NCI-H774 (cell line): ENCODE results near the gene BMPR1A.

Experiments
- DNase-seq: peaks from one replicate; lab custom pipeline; 2025; lab: John Stamatoyannopoulos, UW

Gene BMPR1A

DNA sequence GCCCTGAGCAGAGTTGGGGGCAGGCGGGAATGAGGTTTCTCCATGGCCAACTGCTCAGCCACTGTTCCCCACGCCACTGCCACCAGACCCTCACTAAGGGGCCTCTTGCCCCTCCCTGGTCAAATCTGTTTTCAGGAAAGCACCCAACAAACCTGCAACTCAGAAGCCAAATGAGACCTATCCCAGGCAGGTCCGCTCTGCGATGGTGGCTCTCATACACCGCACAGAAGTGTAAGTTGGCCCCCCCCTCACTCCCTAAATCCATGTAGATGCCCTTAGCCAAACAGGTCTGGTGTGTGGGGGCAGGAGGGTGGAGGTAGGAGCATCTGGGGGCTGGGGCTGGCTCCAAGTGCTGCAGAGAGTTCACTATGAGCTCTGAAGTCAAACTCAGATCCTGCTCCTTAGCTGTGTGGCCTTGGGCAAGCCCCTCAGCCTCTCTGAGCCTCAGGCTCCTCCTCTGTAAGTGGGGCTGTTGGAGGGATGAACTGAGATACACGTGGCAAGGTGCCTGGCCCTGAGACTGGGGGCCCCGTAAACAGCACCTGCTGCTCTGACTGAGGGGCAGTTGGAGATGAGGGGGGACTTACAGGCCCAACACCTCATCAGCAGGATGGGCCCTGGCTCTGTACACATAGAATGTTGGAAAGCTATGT, 199.9 kb downstream of the BMPR1A start:
- DNase-seq, result no peak

DNA sequence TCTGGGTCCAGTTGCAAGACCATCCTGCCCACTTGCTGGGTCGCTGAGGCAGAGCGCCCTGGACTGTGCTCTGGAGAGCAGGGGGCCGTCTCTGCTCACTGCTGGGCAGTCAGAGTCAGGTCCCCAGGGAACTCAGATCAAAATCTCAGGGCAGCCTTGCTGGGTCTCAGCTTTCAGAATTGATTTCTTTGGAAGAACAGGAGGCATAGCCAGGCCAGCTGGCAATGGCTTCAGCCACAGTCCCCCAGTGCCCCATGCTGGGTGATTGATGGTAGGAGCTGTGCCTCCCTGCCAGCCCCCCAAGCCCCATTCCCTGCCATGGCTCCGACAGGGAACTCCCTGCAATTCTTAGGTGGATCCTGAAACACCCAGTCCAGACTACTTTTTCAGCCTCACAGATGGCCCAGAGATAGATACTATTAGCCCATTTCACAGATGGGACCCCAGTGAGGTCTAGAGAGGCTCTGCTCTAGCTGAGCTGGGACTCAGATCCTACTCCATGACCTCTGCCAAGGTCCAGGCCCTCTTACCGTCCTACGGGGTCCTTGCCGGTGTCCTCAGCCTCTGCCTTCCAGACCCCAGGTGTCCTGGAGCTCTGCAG, 200.5 kb downstream of the BMPR1A start:
- no peak for DNase-seq

DNA sequence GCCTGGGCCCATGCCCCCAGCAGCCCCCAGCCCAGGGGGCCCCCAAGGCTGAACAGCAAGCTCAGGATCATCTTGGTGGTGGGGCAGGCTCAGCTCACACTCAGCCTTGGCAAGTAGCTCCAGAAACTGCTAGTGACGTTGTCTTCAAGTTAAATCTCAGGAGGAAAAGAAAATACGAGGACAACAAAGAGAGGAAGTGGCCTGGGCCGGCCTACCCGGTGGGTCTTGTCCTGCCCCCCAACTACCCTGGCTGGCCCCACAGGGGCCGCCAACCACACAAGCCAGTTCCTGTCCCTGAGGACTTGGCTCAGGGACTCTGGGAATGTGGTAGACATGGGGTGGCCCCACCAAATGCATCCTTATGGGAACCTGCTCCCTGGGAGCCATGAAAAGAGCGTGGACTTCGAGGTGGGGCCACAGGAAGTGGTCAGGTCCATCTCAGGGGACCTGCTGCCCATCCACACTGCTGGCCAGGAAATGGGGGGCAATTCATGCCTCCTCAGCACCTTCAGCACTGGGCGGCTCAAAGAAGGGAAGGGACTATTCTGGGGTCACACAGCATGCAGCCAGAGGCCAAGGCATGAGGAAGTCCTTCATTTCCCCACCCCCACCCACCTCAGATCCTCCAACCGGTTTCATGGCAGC, 201.2 kb downstream of the BMPR1A start, which contains the start of gene MMRN2:
Gene MMRN2, minus strand, starts transcription at position 145 of the 645 bp plus-strand sequence. Its CDS starts 74 bp downstream, at position 71.
- DNase-seq, result no peak

DNA sequence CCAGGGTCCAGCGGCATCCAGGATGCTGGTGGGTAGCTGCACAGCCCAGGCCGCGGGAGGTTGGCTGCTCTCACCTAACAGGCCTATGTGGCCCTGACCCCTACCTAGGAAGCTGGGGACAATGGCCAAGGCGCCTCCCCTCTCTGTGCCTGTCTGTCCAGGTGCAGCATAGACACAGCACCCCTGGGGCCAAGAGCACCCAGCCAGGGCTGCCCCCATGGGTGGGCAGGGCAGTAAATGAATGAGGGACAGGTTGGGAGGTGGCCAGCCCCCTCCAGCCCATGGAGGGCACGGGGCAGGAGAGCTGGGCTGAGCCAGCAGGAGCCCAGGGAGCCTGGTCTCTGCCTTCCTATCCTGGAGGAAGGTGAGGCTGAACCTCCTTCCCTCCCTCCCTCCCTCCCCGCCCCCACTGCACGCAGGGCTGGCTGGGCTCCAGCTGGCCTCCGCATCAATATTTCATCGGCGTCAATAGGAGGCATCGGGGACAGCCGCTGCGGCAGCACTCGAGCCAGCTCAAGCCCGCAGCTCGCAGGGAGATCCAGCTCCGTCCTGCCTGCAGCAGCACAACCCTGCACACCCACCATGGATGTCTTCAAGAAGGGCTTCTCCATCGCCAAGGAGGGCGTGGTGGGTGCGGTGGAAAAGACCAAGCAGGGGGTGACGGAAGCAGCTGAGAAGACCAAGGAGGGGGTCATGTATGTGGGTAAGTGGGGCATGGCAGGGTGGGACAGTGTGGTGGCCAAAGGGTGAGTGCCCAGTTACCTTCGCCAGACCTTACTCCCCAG, 201.9 kb downstream of the BMPR1A start, which contains the start of gene SNCG:
Gene SNCG, plus strand, starts transcription at position 484 of the 785 bp plus-strand sequence. Its CDS starts 99 bp downstream, at position 583.
- DNase-seq, result no peak

DNA sequence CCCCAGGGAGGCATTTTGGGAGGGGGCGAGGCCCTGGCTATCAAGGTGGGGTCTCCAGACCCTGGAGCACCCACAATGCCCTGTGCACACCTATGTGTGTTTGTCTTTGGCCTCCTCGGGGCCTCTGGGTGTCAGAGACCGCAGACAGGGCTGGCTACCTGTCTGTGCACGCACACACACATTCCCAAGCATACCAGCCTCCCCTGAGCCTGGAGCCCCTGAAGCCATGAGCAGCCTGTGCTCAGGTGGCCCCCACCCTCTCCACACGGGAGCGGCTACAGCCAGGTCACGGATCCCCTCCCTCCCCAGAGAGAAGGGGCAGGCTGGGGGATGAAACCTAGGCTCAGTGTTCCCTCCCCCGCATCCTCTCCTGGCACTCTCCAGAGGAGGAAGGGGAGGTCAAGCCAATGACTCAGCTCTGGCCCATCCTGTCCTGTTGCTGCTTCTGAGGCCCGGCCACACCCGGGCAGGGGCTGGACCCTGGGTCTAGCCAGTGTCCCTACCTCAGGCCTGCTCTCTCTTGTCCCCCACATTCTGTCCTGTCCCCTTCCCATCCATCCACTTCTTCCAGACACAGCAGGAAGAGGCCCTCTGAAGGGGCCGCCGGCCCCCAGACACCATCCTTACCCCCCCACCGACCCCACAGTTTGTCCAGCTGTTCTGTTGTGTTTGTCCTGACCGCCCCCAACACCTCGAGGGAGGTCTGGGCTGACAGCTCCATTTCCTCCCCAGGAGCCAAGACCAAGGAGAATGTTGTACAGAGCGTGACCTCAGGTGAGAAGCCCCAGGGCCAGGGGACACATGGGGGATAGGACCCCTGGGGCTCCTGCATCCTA, 202.7 kb downstream of the BMPR1A start:
- no peak for DNase-seq

DNA sequence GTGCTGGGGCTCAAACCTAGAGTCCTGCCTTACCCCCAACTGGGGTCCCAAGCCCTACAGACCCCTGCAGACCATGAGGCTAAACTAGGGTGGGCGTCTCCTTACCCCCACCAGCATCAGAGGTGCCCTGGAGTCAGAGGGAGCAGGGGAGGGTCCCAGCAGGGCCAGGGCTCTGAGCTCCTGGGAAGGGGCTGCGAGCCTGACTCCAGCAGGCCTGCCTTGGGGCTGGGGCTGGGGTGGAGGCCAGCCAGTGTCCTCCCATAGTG, 203.3 kb downstream of the BMPR1A start:
- DNase-seq, result no peak

DNA sequence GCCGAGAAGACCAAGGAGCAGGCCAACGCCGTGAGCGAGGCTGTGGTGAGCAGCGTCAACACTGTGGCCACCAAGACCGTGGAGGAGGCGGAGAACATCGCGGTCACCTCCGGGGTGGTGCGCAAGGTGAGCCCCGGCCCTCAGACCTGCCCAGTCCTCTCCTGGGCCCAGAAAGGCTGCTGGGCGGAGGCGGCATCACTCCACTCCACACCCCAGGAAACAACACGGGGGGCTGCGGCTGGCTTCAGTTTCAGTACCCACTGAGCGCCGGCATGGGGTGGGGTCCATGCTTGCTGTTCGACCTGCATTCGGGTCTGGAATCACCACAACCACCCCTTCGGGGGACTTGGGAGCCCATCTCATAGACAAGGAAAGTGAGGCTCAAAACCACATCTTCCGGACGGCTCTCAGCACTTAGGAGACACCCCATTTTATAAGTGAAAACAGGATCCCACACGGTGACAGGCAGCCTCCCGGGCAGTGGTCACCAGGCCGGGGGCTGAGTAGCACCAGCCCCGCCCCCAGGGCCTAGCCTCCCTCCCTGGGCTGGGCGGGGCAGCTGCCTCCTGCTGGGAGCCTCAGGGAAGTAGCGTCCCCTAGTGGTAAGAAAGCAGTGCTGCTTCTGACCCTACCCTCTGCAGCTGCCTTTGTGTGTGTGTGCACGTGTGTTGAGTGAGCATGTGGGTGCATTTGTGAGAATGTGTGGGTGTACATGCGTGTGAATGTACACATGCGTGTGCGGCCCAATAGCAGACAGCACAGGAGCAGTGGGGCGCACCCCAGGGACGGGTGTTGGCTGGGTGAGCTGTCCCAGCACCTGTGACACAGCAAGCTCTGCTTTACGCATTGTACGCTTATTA, 203.8 kb downstream of the BMPR1A start:
- no peak for DNase-seq

DNA sequence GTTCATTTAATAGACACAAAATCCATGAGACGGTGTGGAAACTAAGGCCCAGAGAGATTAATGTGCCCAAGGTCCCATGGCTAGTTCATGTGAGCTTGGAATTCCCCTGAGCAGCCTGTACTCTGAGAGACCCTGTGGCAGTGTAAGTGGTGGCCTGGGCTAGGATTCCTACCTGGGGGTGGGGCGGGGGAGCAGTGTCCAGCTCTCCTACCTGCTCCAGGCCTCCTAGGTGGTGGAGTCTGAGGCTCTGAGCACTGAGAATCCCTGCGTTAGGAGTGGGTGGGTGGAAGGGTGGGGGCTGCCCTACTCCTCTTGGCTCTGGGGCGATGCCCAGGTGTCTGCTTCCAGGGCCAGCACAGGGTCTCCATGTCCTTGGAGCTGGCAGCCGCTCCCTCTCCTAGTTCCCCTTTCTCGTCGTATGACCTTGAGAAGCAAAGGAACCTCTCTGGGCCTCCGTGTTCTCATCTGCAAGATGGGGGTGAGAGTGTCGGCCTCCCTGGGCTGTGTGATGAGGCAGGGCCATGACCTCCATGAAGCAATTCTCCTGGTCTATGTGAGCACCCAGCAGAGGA, 204.5 kb downstream of the BMPR1A start:
- no peak for DNase-seq

DNA sequence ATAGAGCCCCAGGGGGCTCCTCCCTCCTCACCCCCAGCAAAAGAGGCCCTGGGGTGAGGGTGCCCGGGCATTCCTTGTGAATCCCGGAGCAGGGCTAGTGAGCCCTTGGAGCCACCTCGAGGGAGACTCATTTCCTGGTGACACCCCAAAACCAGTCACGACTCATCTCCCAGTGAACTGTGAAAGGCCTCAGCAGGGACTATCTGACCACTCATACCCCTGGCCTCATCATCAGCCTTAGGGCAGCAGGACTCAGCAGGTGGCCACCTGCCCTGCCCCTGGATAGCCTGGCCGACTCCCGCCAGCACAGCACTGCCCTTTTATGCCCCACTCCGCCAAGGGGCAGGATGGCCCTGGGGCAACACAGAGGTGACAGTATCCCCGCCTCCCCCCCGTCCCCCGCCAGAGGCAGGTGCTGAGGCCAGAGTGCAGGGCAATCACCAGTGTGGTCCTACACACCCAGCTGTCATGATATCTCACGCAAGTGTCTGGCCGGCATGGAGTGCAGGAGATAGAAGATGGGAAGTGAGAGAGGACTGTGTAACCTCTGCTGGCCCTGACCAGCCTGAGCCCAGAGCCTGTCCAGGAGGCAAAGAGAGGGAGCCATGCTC, 205.2 kb downstream of the BMPR1A start:
- DNase-seq, result no peak

DNA sequence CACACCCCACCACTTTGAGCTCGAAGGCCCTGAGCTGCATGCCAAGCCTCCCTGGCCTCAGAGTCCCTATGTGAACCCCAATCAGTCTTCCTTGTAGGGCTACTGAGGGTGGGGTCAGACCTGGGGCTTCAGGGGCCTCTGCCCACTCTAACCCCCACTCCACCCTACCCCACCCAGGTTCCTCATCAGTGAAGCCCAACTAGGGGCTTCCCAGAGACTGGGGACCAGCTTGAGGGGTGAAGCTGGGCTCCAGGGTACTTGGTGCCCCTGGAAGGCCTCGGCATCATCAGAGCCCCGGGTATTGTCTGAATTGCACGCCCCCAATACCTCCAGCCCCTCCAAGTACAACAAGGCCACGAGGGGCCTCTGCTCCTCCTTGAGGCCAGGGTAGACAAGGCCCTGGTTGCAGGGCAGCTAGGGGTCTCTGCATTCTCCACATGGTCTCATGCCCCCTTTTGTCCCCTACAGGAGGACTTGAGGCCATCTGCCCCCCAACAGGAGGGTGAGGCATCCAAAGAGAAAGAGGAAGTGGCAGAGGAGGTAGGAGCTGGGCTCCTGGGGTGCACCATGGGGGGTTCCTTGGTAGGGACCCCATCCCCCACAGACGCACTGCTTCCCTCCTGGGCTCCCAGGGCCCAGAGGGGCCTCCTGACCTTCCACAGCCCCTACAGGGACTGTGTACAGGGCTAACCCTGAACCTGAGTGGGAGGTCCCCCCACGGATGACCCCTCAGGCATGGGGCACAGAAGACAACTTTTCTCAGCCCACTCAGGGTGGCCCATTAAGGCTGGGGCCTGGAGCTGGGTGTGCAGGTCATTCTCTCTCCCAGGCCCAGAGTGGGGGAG, 205.9 kb downstream of the BMPR1A start:
- DNase-seq, result no peak

DNA sequence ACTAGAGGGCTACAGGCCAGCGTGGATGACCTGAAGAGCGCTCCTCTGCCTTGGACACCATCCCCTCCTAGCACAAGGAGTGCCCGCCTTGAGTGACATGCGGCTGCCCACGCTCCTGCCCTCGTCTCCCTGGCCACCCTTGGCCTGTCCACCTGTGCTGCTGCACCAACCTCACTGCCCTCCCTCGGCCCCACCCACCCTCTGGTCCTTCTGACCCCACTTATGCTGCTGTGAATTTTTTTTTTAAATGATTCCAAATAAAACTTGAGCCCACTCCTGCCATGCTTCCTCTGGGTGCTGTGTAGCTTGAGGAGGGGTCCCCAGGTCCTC, 206.5 kb downstream of the BMPR1A start:
- no peak for DNase-seq

DNA sequence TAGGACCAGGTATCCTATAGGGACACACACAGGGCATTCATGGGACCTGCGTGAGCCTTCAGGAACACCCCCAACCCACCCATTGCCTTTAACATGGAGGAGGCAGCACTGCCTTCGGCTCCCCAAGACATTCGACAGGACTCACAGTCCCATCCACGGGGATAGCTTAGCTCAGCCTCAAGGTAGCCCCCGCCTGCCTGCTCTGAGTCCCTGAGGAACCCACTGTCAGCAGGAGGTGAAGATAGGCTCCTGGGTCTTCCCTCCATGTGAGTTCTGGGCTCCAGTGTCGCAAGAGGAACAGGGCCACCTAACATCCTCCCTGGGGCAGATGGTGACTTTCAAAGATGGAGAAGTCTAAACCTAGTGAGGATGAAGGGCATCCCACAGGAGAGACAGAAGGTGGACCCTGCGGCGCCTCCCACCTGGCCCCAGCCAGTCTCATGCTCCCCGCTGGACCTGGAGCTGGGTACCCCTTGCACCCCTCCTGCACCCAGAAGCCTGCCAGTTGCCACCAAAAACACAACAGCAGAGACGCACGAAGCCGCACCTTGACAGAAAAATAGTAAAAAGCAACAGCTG, 207.0 kb downstream of the BMPR1A start:
- DNase-seq, result no peak

DNA sequence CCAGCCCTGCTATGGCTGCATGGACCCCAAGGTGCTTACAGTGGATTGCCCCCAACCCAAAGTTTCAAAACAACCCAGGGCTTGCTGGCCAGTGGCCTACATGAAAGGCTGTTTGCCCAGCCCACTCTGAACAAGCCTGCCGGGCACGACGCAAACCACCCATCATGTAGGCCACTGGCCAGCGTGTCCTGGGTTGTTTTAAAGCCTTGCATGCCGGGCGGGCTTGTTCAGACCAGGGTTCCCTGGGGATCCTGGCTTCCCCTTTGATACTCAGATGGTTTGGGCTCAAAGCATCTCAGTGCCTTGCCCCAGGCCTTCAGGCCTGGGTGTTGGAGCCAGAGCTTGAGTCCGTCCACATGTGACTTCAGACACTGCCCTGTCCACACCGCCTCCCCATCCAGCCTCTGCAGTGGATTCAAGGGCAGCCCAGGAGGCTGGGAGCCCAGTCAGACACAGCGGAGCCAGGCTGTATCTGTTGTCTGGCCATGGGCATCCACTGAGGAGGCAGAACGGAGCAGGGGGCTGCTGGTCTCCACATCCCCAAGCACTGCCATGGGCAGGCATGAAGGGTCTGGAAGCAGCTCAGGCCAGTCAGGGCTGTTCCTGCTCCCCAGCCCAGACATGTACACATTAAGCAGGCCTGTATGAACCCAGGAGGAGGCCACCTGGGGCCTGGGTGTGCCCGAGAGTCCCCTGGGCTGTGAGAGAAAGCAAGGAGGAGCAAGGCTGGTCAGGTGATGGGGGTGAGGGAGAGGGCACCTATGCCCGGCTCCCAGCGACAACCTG, 207.8 kb downstream of the BMPR1A start:
- DNase-seq, result no peak

DNA sequence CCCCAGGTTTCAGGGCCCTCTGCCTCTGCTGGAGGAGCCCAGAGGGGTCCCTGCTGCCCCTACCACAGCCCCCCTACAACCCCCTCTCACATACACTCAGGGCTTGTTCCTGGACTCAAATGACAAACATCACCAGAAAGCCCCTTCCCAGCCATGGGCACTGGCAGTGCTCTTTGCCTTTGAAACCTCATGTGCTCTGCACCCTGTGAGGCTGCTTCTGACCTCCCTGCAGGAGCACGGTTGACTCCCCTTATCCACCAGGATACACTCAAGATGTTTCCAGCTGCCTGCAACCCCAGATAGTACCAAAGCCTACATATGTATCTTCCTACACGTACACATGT, 208.4 kb downstream of the BMPR1A start:
- no peak for DNase-seq

DNA sequence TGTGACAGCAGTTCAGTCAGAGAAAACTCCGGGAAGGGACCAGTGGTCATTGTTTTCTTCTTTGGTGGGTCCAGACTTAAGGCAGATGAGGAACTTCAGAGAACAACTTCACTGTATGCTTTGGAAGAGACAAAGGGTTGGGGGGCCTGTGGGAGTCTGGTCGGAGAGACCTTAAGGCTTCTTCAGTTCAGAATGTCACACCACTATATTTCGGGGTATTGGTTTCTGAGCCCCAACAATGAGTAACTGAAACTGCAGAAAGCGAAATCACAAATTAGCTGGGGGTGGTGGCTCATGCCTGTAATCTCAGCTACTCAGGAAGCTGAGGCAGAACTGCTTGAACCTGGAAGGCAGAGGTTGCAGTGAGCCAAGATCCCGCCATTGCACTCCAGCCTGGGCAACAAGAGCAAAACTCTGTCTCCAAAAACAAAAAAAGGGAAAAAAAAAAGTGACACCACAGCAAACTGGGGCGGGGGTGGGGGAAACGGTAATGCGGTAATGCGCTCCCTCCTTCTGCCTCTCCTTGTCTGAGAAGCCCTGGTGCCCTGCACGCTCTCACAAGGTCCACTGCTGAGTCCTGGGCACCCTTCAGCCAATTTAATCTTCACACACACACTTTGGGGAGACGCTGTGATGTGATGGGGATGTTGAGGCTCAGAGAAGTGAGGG, 209.7 kb downstream of the BMPR1A start:
- no peak for DNase-seq

DNA sequence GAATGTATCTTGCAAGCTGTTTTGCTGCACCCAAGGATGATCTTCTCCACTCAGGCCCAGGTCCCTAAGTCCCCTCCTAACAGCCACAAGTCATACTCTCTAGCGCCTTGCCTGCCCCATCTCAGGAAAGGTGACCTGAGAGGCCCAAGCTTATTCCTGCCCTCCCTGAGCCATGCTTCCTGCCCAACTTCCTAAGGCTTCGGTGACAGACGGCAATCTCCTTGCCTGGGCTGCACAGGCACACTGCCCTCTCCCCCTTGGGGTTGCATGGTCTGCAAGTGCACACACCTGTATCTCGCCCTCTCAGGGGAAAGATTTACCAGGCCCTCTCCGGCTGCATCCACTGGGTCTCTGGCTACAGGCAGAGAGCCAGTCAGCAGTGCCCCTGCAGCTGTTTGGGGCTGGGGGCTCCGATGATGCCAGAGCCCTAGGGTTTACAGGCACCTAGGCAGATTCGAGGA, 211.1 kb downstream of the BMPR1A start:
- no peak for DNase-seq

DNA sequence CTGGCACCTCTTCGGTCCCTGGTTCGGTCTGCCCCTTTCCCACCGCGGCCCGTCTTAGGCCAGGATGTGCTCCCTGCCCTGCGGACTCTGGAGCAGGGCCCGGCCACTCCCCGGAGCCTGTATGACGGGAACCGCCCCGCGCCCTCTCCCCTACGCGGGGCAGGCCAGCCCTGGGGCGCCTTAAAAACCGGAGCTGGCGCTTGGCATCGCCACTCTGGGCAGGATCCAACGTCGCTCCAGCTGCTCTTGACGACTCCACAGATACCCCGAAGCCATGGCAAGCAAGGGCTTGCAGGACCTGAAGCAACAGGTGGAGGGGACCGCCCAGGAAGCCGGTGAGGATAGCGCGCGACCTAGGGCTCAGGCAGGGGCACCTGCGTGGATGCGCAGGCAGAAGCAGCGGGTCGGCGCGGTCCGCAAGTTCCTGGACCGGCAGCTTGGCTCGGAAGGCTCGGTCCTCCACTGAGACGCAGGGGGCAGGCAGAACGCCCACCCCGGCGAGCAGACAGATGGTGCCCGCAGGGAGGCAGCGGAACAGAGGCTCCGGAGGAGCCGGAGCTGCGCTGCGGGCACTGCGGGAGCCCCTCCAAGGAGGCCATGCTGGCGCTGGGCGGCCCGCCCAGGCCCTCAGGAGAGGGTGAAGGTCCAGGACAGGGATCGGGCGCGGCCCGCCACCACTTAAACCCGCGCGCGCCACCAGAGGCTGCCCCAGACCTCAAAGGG, 212.0 kb downstream of the BMPR1A start, which contains the start of gene ADIRF:
Gene ADIRF, plus strand, starts transcription at position 212 of the 723 bp plus-strand sequence. Its CDS starts 63 bp downstream, at position 275.
- no peak for DNase-seq
